Urinary bladder (tissue), 4 donors: ENCODE data around the gene CRISPLD2. TPM values are rescaled to one million over a fixed set of nuclear protein-coding genes. Genes with fewer than 3 reads are reported as not detected.
"Not testable (repeated sequence)": the region's sequence is repeated elsewhere in the genome, so short reads cannot be mapped to it uniquely, and the experiment has no call there.

Experiments
- DNase-seq: peaks from one replicate; pipeline ENCODE4 v3.0.0-alpha.2; 2015; ENCODE audit errors: extremely low spot score
- H3K27ac ChIP-seq: one replicate; pipeline ENCODE4 v1.5.1; 2013; ENCODE audit warnings: low read depth, mild to moderate bottlenecking, moderate library complexity
- H3K36me3 ChIP-seq: one replicate; pipeline ENCODE4 v1.6.1; 2013; ENCODE audit warnings: mild to moderate bottlenecking, moderate library complexity; ENCODE audit not compliant: insufficient read depth
- H3K4me1 ChIP-seq: one replicate; pipeline ENCODE4 v1.6.1; 2013; ENCODE audit warnings: mild to moderate bottlenecking, moderate library complexity; ENCODE audit not compliant: insufficient read depth
- H3K4me3 ChIP-seq: one replicate; pipeline ENCODE4 v1.5.1; 2013; ENCODE audit warnings: low read depth, low read length
- WGBS: extraction: QIAGEN DNeasy Blood & Tissue Kit; methylation state at CpG from one replicate; pipeline ENCODE4 v1.1.7; 2013; 5-methylcytosine and 5-hydroxymethylcytosine counted together
- polyA plus RNA-seq: library from polyadenylated mRNA; stranded (reverse); fragments of 200-250 nt; gene quantifications from one replicate; pipeline ENCODE4 v1.2.3, GENCODE V29; 2013
- total RNA-seq: library from RNA; depleted of rRNA; stranded (reverse); fragments of >200 nt; gene quantifications from one replicate; pipeline ENCODE4 v1.2.3, GENCODE V29; 2014
- donor health status: healthy with polysubstance abuse.
- donor health status: healthy.

Gene CRISPLD2
- total and polyA plus RNA-seq, 2 donors: 69.1 to 228 TPM

GRCh38 chr16:84931107-84931494 lies 111.3 kb downstream of the CRISPLD2 start:
- H3K4me3 ChIP-seq: no peak overlapping the region
- H3K4me1 ChIP-seq: no peaks in the 10 kb centered on the region
- WGBS: 85% methylated on average over 4 of the region's 4 CpGs
- no peaks in the 10 kb centered on the region for H3K36me3 ChIP-seq
- no peak overlapping the region for H3K27ac ChIP-seq
- DNase-seq: no peak

- H3K4me1 ChIP-seq: no peaks in the 10 kb centered on the region
- H3K27ac ChIP-seq: no peak overlapping the region
- DNase-seq: no peak
- WGBS: 89% methylated on average over 8 of the region's 8 CpGs
- H3K4me3 ChIP-seq: no peak overlapping the region
- no peaks in the 10 kb centered on the region for H3K36me3 ChIP-seq
These were observed 111.7 kb downstream of the CRISPLD2 start for GRCh38 chr16:84931506-84931905.

DNA sequence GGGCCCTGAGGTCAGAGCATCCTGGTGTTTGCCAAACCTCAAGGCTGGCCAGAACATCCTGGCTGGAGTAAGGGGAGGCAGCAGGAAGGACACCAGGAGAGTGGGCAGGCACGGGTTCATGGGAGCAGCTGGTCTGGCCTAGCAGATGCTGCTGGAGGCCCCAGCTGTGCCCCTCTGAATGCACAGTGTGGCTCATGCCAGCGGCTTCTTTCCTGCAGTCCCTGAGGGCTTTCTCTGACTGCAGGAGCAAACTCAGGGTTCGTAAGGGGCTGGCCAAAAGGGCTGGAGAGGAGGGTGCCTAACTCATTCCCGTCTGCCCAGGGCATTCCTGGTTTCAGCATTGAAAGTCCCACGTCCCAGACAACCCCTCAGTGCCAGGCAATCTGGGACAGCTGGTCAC lies 112.9 kb downstream of the CRISPLD2 start:
- Histone ChIP-seq H3K4me3 (no peak overlapping the region), H3K27ac (no peak overlapping the region), H3K4me1 (no peaks in the 10 kb centered on the region), H3K36me3 (no peaks in the 10 kb centered on the region)
- 87% methylated on average over 5 of the region's 5 CpGs for WGBS
- DNase-seq: no peak

- Histone ChIP-seq H3K4me1 (no peaks in the 10 kb centered on the region), H3K36me3 (no peaks in the 10 kb centered on the region), H3K4me3 (no peak overlapping the region), H3K27ac (peak overlapping the region; percentile 40)
- no peak for DNase-seq
- WGBS: 60% methylated on average over 29 of the region's 29 CpGs
These were observed 114.2 kb downstream of the CRISPLD2 start for GRCh38 chr16:84933774-84934631.

DNA sequence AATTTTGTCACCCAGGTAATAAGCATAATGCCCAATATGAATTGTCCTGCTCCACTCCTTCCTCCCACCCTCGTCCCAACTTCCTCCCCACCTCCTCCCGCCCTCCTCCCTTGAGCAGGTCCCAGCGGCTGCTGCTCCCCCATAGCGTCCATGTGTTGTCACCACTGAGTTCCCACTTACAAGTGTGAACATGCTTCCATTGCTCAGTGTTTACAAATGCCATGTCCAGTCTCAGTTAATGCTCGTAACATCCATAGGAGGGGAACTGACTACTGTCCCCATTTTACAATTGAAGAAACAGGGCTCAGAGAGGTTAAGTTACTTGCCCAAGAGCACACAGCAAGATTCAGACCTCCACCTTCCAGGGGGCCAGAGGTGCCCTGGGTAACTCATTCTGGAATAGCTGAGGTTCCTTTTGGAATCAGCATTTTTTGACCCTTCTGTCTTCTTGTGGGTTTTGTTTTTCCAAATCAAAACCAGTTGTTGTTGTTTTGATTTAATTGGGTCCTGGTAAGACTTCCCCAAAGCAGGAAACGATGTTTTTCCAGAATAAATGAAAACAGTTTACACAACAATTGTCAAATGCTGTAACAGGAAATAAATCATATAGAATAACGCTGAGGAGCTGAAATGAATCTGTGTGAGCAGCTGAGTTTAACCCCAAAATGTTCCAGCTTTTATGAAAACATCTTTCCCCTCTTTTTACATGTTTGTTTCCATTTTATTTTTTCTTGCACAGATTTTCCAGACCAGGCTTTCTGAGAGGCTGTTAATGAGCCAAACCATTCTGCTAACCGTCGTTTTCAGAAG lies 117.6 kb downstream of the CRISPLD2 start:
- 57% methylated on average over 9 of the region's 9 CpGs for WGBS
- no peaks in the 10 kb centered on the region for H3K4me1 ChIP-seq
- no peak overlapping the region for H3K27ac ChIP-seq
- no peaks in the 10 kb centered on the region for H3K36me3 ChIP-seq
- no peak overlapping the region for H3K4me3 ChIP-seq
- no peak for DNase-seq

GRCh38 chr16:84938616-84939015 lies 118.8 kb downstream of the CRISPLD2 start:
- not testable (repeated sequence) for H3K27ac ChIP-seq, DNase-seq, H3K36me3 ChIP-seq, H3K4me3 ChIP-seq, H3K4me1 ChIP-seq
- 84% methylated on average over 6 of the region's 6 CpGs for WGBS

DNA sequence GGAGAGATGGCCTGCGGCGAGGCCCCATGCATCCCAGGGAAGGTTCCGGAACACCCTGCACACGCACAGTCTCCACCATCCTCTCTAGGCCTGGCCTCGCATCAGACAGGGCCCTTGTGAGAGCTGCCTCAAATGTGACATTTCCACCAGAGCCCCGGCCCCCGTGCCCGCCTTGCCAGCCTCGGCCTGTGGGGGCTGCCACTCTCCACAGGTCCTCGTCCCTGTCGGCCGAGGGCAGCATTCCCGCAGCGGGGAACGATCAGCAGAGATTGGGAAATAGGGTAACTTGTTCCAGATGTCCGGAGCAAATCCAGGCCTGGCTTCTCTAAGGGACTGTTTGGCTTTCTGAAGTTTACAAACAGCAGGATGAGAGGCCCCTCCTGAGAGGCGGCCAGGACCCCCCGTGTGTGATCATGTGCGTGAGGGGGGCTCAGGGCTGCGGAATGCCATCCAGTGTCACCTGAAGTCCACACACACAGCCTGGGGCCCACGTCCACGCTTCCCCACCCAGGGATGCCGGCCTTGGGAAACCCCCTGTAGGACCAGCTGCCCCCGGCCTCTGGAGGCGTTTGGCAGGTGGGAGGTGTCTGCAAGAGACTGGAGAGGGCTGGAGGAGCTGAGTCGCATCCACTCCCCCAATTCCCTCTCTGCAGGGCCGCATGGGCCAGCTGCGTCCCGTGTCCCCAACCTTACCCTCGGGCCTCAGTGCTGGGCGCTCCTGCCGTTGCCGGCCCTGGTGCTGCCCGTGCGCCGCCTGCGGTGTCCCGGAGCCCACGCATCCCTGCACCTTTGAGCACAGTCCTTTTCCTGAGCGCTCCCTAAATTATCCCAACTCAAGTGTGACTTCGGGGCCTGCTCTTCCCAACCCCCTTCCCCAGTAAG lies 121.1 kb downstream of the CRISPLD2 start:
- Histone ChIP-seq H3K4me1 (no peaks in the 10 kb centered on the region), H3K4me3 (no peak overlapping the region), H3K36me3 (no peaks in the 10 kb centered on the region), H3K27ac (peak overlapping the region; percentile 55)
- DNase-seq: no peak
- WGBS: 70% methylated on average over 41 of the region's 41 CpGs

- Histone ChIP-seq H3K4me3 (no peak overlapping the region), H3K4me1 (no peaks in the 10 kb centered on the region), H3K27ac (no peak overlapping the region), H3K36me3 (no peaks in the 10 kb centered on the region)
- WGBS: 82% methylated on average over 10 of the region's 10 CpGs
- no peak for DNase-seq
These were observed 122.1 kb downstream of the CRISPLD2 start for GRCh38 chr16:84941921-84942320.

- Histone ChIP-seq H3K27ac (no peak overlapping the region), H3K4me1 (no peaks in the 10 kb centered on the region), H3K4me3 (no peak overlapping the region), H3K36me3 (no peaks in the 10 kb centered on the region)
- WGBS: 95% methylated on average over 4 of the region's 4 CpGs
- no peak for DNase-seq
These were observed 123.0 kb downstream of the CRISPLD2 start for GRCh38 chr16:84942786-84943185.

- H3K27ac ChIP-seq: no peak overlapping the region
- no peaks in the 10 kb centered on the region for H3K36me3 ChIP-seq
- no peak for DNase-seq
- 89% methylated on average over 4 of the region's 4 CpGs for WGBS
- H3K4me3 ChIP-seq: no peak overlapping the region
- no peaks in the 10 kb centered on the region for H3K4me1 ChIP-seq
These were observed 123.8 kb downstream of the CRISPLD2 start for GRCh38 chr16:84943620-84944019.

- DNase-seq: no peak
- H3K36me3 ChIP-seq: no peaks in the 10 kb centered on the region
- no peaks in the 10 kb centered on the region for H3K4me1 ChIP-seq
- no peak overlapping the region for H3K4me3 ChIP-seq
- 46% methylated on average over 9 of the region's 9 CpGs for WGBS
- H3K27ac ChIP-seq: no peak overlapping the region
These were observed 127.2 kb downstream of the CRISPLD2 start for GRCh38 chr16:84947022-84947421.

GRCh38 chr16:84947996-84948850 lies 128.4 kb downstream of the CRISPLD2 start:
- Histone ChIP-seq H3K36me3 (no peaks in the 10 kb centered on the region), H3K27ac (no peak overlapping the region), H3K4me1 (no peaks in the 10 kb centered on the region), H3K4me3 (no peak overlapping the region)
- 90% methylated on average over 27 of the region's 27 CpGs for WGBS
- no peak for DNase-seq
